ENCODE measurements around the gene CLCN1.

Gene CLCN1

DNA sequence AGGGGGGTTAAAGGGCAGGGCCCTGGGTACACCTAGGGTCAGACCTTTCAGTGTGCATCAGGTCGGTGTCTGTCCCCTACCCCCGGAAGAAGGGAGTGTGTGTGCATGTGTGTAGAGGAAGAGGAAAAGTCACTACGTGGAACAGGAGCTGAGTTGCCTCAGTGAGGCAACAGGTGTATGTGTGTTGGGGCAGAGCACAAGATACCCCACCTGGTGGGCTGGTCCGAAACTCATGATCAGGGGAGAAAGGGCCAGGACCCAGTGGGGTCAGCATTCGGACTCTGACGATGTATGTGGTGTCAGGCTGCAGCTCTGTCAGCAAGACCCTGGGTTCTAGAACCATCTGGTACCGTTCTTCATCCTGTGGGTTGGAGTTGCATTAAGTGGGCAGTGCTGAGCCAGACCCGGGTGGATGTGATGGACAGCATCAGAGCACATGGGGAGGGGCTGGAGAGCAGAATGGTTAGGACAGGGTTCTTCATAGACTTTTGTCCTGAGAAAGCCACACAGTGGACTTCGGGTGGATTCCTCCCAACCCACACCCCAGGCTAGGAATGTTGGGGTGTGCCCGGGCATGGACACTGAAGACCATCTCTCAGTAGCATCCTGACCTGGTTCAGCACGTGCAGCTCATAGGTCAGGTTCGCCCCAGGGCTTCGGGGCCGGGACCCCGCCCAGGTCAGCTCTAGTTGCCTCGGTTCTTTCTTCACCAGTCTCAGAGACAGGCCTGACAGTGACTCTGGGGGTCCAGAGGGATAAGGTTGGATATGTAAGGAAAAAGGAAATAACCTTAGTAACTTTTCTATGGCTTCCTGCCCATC lies 82.0 kb downstream of the CLCN1 start:
- Histone ChIP-seq H2BK120ac (ENCODE audit: insufficient read depth, low read length, poor library complexity) (no peak overlapping the region), H4K12ac (ENCODE audit: low read depth, low read length) (no peak overlapping the region), H2AFZ (ENCODE audit: insufficient read depth, low read length, poor library complexity) (no peak overlapping the region), H3K4ac (ENCODE audit: low read depth, low read length) (no peak overlapping the region), H3K14ac (ENCODE audit: low read length) (no peak overlapping the region), H3K4me2 (ENCODE audit: low read length) (no peak overlapping the region), H3K4me3 (ENCODE audit: low read depth, low read length) (no peak overlapping the region), H3K79me1 (ENCODE audit: low read length) (no peaks in the 10 kb centered on the region), H3K9ac (ENCODE audit: low read length) (no peak overlapping the region), H3K9me3 (ENCODE audit: insufficient read depth, low read depth, low read length) (peaks cover 1% of the 10 kb centered on the region), H3K23ac (ENCODE audit: low read length) (no peak overlapping the region), H4K91ac (ENCODE audit: low read depth, low read length) (no peak overlapping the region), H2BK12ac (ENCODE audit: low read length) (no peak overlapping the region), H3K27me3 (ENCODE audit: insufficient read depth, low read length) (no peaks in the 10 kb centered on the region), H3K79me2 (ENCODE audit: control insufficient read depth, insufficient read depth, low read length, poor library complexity) (no peaks in the 10 kb centered on the region), H2BK5ac (ENCODE audit: low read depth, low read length, poor library complexity) (no peak overlapping the region), H3K27ac (ENCODE audit: low read depth, low read length) (no peak overlapping the region), H4K8ac (ENCODE audit: low read depth, low read length) (no peak overlapping the region), H3K4me1 (ENCODE audit: control insufficient read depth in 1 of 2, insufficient read depth in 2 of 2, low read length in 2 of 2) (no peaks in the 10 kb centered on the region), H3K36me3 (ENCODE audit: control insufficient read depth in 1 of 2, insufficient read depth in 2 of 2, low read length in 2 of 2) (peaks cover 71 to 79% of the 10 kb centered on the region in 2 experiments), H2AK5ac (ENCODE audit: low read length) (no peak overlapping the region), H3K18ac (ENCODE audit: low read length) (no peak overlapping the region)
- no peak for DNase-seq
- WGBS (ENCODE audit: extremely low coverage, insufficient coverage, insufficient read length) = no CpG with 5 or more reads among the region's 16 CpGs

DNA sequence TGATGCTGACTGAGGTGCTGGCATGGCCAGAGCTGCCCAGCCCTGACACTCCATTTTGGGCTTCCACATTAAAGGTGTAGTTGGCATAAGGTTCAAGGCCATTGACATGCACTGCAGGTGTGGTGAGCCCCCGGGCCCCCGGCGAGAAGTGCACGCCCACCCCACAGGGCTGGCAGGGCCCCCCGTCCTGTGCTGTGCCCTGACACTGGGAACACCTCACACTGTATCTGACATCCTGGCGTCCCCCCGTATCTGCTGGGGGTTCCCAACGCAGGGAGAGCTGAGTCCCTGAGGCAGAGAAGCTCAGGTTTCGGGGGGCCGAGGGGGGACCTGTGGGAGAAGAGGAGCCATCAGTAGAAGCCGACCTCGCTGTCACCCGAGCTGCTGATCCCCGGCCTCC lies 82.7 kb downstream of the CLCN1 start:
- Histone ChIP-seq H3K9ac (ENCODE audit: low read length) (no peak overlapping the region), H3K18ac (ENCODE audit: low read length) (no peak overlapping the region), H3K14ac (ENCODE audit: low read length) (no peak overlapping the region), H3K27ac (ENCODE audit: low read depth, low read length) (no peak overlapping the region), H3K4ac (ENCODE audit: low read depth, low read length) (no peak overlapping the region), H3K4me3 (ENCODE audit: low read depth, low read length) (no peak overlapping the region), H3K79me2 (ENCODE audit: control insufficient read depth, insufficient read depth, low read length, poor library complexity) (no peaks in the 10 kb centered on the region), H2BK12ac (ENCODE audit: low read length) (no peak overlapping the region), H3K4me1 (ENCODE audit: control insufficient read depth in 1 of 2, insufficient read depth in 2 of 2, low read length in 2 of 2) (no peaks in the 10 kb centered on the region), H4K8ac (ENCODE audit: low read depth, low read length) (no peak overlapping the region), H4K91ac (ENCODE audit: low read depth, low read length) (no peak overlapping the region), H3K9me3 (ENCODE audit: insufficient read depth, low read depth, low read length) (peaks cover 1% of the 10 kb centered on the region), H2AFZ (ENCODE audit: insufficient read depth, low read length, poor library complexity) (no peak overlapping the region), H4K12ac (ENCODE audit: low read depth, low read length) (no peak overlapping the region), H2BK5ac (ENCODE audit: low read depth, low read length, poor library complexity) (no peak overlapping the region), H3K79me1 (ENCODE audit: low read length) (no peaks in the 10 kb centered on the region), H3K4me2 (ENCODE audit: low read length) (no peak overlapping the region), H2AK5ac (ENCODE audit: low read length) (no peak overlapping the region), H3K23ac (ENCODE audit: low read length) (no peak overlapping the region), H3K36me3 (ENCODE audit: control insufficient read depth in 1 of 2, insufficient read depth in 2 of 2, low read length in 2 of 2) (peaks cover 64 to 72% of the 10 kb centered on the region in 2 experiments), H2BK120ac (ENCODE audit: insufficient read depth, low read length, poor library complexity) (no peak overlapping the region), H3K27me3 (ENCODE audit: insufficient read depth, low read length) (no peaks in the 10 kb centered on the region)
- no CpG with 5 or more reads among the region's 14 CpGs for WGBS (ENCODE audit: extremely low coverage, insufficient coverage, insufficient read length)
- no peak for DNase-seq

DNA sequence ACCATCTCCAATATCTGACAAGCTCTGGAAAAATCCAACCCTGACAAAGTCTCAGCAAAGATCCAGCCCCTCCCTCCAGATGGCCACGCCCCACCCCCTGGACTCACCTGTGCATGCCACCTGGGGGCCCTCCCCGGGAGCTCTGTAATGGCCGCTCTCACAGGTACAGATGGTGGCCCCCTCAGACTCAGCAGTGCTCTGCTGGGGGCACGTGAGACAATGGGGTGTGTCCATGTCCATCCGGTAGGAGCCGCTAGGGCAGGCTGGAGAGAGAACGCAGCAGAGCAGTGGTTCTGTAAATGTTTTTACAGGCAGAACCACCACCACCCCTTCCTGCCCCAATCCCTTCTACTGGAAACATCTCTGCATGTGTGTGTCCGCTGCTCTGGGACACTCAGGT lies 83.2 kb downstream of the CLCN1 start:
- Histone ChIP-seq H3K4me2 (ENCODE audit: low read length) (no peak overlapping the region), H2BK12ac (ENCODE audit: low read length) (no peak overlapping the region), H3K27me3 (ENCODE audit: insufficient read depth, low read length) (no peaks in the 10 kb centered on the region), H2BK5ac (ENCODE audit: low read depth, low read length, poor library complexity) (no peak overlapping the region), H3K9ac (ENCODE audit: low read length) (no peak overlapping the region), H3K23ac (ENCODE audit: low read length) (no peak overlapping the region), H3K36me3 (ENCODE audit: control insufficient read depth in 1 of 2, insufficient read depth in 2 of 2, low read length in 2 of 2) (peaks cover 61 to 68% of the 10 kb centered on the region in 2 experiments), H3K18ac (ENCODE audit: low read length) (no peak overlapping the region), H2AFZ (ENCODE audit: insufficient read depth, low read length, poor library complexity) (no peak overlapping the region), H2AK5ac (ENCODE audit: low read length) (no peak overlapping the region), H2BK120ac (ENCODE audit: insufficient read depth, low read length, poor library complexity) (no peak overlapping the region), H3K79me2 (ENCODE audit: control insufficient read depth, insufficient read depth, low read length, poor library complexity) (no peaks in the 10 kb centered on the region), H4K12ac (ENCODE audit: low read depth, low read length) (no peak overlapping the region), H4K91ac (ENCODE audit: low read depth, low read length) (no peak overlapping the region), H3K79me1 (ENCODE audit: low read length) (no peaks in the 10 kb centered on the region), H3K14ac (ENCODE audit: low read length) (no peak overlapping the region), H4K8ac (ENCODE audit: low read depth, low read length) (no peak overlapping the region), H3K9me3 (ENCODE audit: insufficient read depth, low read depth, low read length) (peaks cover 1% of the 10 kb centered on the region), H3K4me3 (ENCODE audit: low read depth, low read length) (no peak overlapping the region), H3K27ac (ENCODE audit: low read depth, low read length) (no peak overlapping the region), H3K4me1 (ENCODE audit: control insufficient read depth in 1 of 2, insufficient read depth in 2 of 2, low read length in 2 of 2) (no peaks in the 10 kb centered on the region), H3K4ac (ENCODE audit: low read depth, low read length) (no peak overlapping the region)
- no peak for DNase-seq
- no CpG with 5 or more reads among the region's 8 CpGs for WGBS (ENCODE audit: extremely low coverage, insufficient coverage, insufficient read length)

DNA sequence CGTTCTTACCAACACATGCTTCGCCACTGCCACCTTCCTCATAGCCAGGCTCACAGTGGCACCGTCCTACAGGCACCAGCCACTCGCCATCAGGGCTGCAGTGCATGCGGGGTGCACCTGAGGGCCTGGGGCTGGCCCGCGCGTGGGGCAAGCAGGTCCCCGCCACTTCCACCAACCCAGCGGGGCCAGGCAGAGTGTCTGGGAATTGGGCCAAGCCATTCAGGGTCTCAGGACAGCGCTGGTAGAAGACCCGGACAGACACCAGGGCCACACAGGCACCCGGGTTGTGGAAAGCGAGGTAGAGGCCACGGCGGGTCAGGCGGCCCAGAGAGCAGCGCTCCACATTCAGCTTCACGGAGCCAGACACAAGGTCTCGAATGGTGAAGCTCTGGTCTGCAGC lies 83.7 kb downstream of the CLCN1 start:
- H2AFZ ChIP-seq (ENCODE audit: insufficient read depth, low read length, poor library complexity) = no peak overlapping the region
- no peak overlapping the region for H3K18ac ChIP-seq (ENCODE audit: low read length)
- H3K9me3 ChIP-seq (ENCODE audit: insufficient read depth, low read depth, low read length) = peaks cover 1% of the 10 kb centered on the region
- H2AK5ac ChIP-seq (ENCODE audit: low read length) = no peak overlapping the region
- no peak overlapping the region for H3K4me3 ChIP-seq (ENCODE audit: low read depth, low read length)
- no peak overlapping the region for H4K12ac ChIP-seq (ENCODE audit: low read depth, low read length)
- no peak overlapping the region for H2BK12ac ChIP-seq (ENCODE audit: low read length)
- H3K9ac ChIP-seq (ENCODE audit: low read length) = no peak overlapping the region
- no peaks in the 10 kb centered on the region for H3K79me1 ChIP-seq (ENCODE audit: low read length)
- no peak overlapping the region for H4K91ac ChIP-seq (ENCODE audit: low read depth, low read length)
- no peak overlapping the region for H2BK120ac ChIP-seq (ENCODE audit: insufficient read depth, low read length, poor library complexity)
- WGBS (ENCODE audit: extremely low coverage, insufficient coverage, insufficient read length) = no CpG with 5 or more reads among the region's 20 CpGs
- H3K79me2 ChIP-seq (ENCODE audit: control insufficient read depth, insufficient read depth, low read length, poor library complexity) = no peaks in the 10 kb centered on the region
- no peak overlapping the region for H3K23ac ChIP-seq (ENCODE audit: low read length)
- H3K14ac ChIP-seq (ENCODE audit: low read length) = no peak overlapping the region
- H3K36me3 ChIP-seq (ENCODE audit: control insufficient read depth in 1 of 2, insufficient read depth in 2 of 2, low read length in 2 of 2) = peaks cover 58 to 66% of the 10 kb centered on the region in 2 experiments
- H2BK5ac ChIP-seq (ENCODE audit: low read depth, low read length, poor library complexity) = no peak overlapping the region
- no peak overlapping the region for H3K27ac ChIP-seq (ENCODE audit: low read depth, low read length)
- H3K4me1 ChIP-seq (ENCODE audit: control insufficient read depth in 1 of 2, insufficient read depth in 2 of 2, low read length in 2 of 2) = no peaks in the 10 kb centered on the region
- H3K27me3 ChIP-seq (ENCODE audit: insufficient read depth, low read length) = no peaks in the 10 kb centered on the region
- no peak overlapping the region for H3K4ac ChIP-seq (ENCODE audit: low read depth, low read length)
- DNase-seq = no peak
- H4K8ac ChIP-seq (ENCODE audit: low read depth, low read length) = no peak overlapping the region
- no peak overlapping the region for H3K4me2 ChIP-seq (ENCODE audit: low read length)
